Transverse colon (tissue), 4 donors: ENCODE measurements around the gene C16orf54.

Source experiments
- CTCF ChIP-seq, 5 experiments: fragments of 200-600 bp in 3 of 5; fragments of 450-650 bp in 2 of 5; sonication (generic) in 3 of 5; IDR thresholded peaks; 1 replicate in 2 of 5; 2 replicates in 3 of 5; pipeline ENCODE4 v1.5.1; 2016 to 2017; ENCODE audit warnings: antibody characterized with exemption in 5 of 5, inconsistent platforms in 3 of 5, mild to moderate bottlenecking in 2 of 5, moderate library complexity in 1 of 5
- EP300 ChIP-seq: sonication (generic); formaldehyde crosslinking; IDR thresholded peaks from one replicate; pipeline ENCODE4 v1.6.1; 2017; ENCODE audit warnings: antibody characterized with exemption, low read depth
- POLR2A ChIP-seq: fragments of 450-650 bp; IDR thresholded peaks from one replicate; pipeline ENCODE4 v1.6.1; 2016; ENCODE audit warnings: antibody characterized with exemption, mild to moderate bottlenecking, moderate library complexity
- POLR2AphosphoS5 ChIP-seq, 3 donors: sonication (generic); formaldehyde crosslinking; IDR thresholded peaks; one replicate each; pipeline ENCODE4 v1.6.1; 2016; ENCODE audit warnings: antibody characterized with exemption in 3 of 3

GRCh38 chr16:29710227-29711219, 35.3 kb downstream of the C16orf54 start:
- TF ChIP-seq CTCF (IDR thresholded peaks at IDR 0.05) (peak; percentile 56 to 75 (median 66)), POLR2A (no peak), POLR2AphosphoS5 (IDR thresholded peaks at IDR 0.05) (no peak), EP300 (no peak)
